ENCODE data around the gene HDAC11.
"Not testable (repeated sequence)": the region's sequence is repeated elsewhere in the genome, so short reads cannot be mapped to it uniquely, and the experiment has no call there.

HDAC11 gene

GRCh38 chr3:13466781-13467180 is 13.3 kb upstream of the HDAC11 start:
- DNase-seq (ENCODE audit: low read depth, low spot score), result no peak

GRCh38 chr3:13470894-13471574 is 9.1 kb upstream of the HDAC11 start:
- H3K27ac ChIP-seq, result no peak overlapping the region
- DNase-seq (ENCODE audit: low read depth, low spot score), result no peak

More at GRCh38 chr3:13466781-13467180, 13.3 kb upstream of the HDAC11 start:
- no peak overlapping the region for H3K27ac ChIP-seq

- DNase-seq (ENCODE audit: low read depth, low spot score), result no peak
- no peak overlapping the region for H3K27ac ChIP-seq
Measured at GRCh38 chr3:13472286-13472685, 7.8 kb upstream of the HDAC11 start.

- H3K27ac ChIP-seq, result no peak overlapping the region
- no peak for DNase-seq (ENCODE audit: low read depth, low spot score)
Measured at GRCh38 chr3:13473020-13473419, 7.1 kb upstream of the HDAC11 start.

- DNase-seq (ENCODE audit: low read depth, low spot score), result no peak
- no peak overlapping the region for H3K27ac ChIP-seq
Measured at GRCh38 chr3:13474021-13474420, 6.1 kb upstream of the HDAC11 start.

- no peak for DNase-seq (ENCODE audit: low read depth, low spot score)
- H3K27ac ChIP-seq, result no peak overlapping the region
Measured at GRCh38 chr3:13474776-13475303, 5.3 kb upstream of the HDAC11 start.

GRCh38 chr3:13475871-13476590 is 4.1 kb upstream of the HDAC11 start:
- DNase-seq (ENCODE audit: low read depth, low spot score), result no peak

GRCh38 chr3:13477943-13478342 is 2.2 kb upstream of the HDAC11 start:
- no peak for DNase-seq (ENCODE audit: low read depth, low spot score)

More at GRCh38 chr3:13475871-13476590, 4.1 kb upstream of the HDAC11 start:
- no peak overlapping the region for H3K27ac ChIP-seq

GRCh38 chr3:13479332-13479581 is 849 bp upstream of the HDAC11 start:
- DNase-seq (ENCODE audit: low read depth, low spot score), result no peak
- peak overlapping the region; percentile 61 for H3K27ac ChIP-seq

More at GRCh38 chr3:13477943-13478342, 2.2 kb upstream of the HDAC11 start:
- no peak overlapping the region for H3K27ac ChIP-seq

GRCh38 chr3:13480340-13481318 is 523 bp downstream of the HDAC11 start:
- DNase-seq (ENCODE audit: low read depth, low spot score), result no peak
- no peak overlapping the region for H3K27ac ChIP-seq

GRCh38 chr3:13482106-13482690 is 2.1 kb downstream of the HDAC11 start:
- no peak for DNase-seq (ENCODE audit: low read depth, low spot score)
- no peak overlapping the region for H3K27ac ChIP-seq

GRCh38 chr3:13483286-13483685 is 3.2 kb downstream of the HDAC11 start:
- no peak overlapping the region for H3K27ac ChIP-seq
- no peak for DNase-seq (ENCODE audit: low read depth, low spot score)

GRCh38 chr3:13483988-13484695 is 4.0 kb downstream of the HDAC11 start:
- H3K27ac ChIP-seq, result peak overlapping the region; percentile 84
- DNase-seq (ENCODE audit: low read depth, low spot score), result no peak

GRCh38 chr3:13484851-13485590 is 4.9 kb downstream of the HDAC11 start:
- DNase-seq (ENCODE audit: low read depth, low spot score), result peak; percentile 64

GRCh38 chr3:13485630-13486562 is 5.8 kb downstream of the HDAC11 start:
- peak overlapping the region; percentile 84 for H3K27ac ChIP-seq
- not testable (repeated sequence) for DNase-seq (ENCODE audit: low read depth, low spot score)

More at GRCh38 chr3:13484851-13485590, 4.9 kb downstream of the HDAC11 start:
- H3K27ac ChIP-seq, result peak overlapping the region; percentile 84

GRCh38 chr3:13487403-13487802 is 7.3 kb downstream of the HDAC11 start:
- no peak overlapping the region for H3K27ac ChIP-seq
- no peak for DNase-seq (ENCODE audit: low read depth, low spot score)

GRCh38 chr3:13491206-13491974 is 11.3 kb downstream of the HDAC11 start:
- H3K27ac ChIP-seq, result no peak overlapping the region
- no peak for DNase-seq (ENCODE audit: low read depth, low spot score)
